EH (cell line): ENCODE results near the gene CRACR2B.
A peak's percentile ranks its signal among the peaks of the same experiment; 100 is the strongest.

ENCODE experiments used
- DNase-seq: peaks from one replicate; pipeline ENCODE4 v3.0.0-alpha.2; 2015; ENCODE audit warnings: low read depth

Gene CRACR2B

DNA sequence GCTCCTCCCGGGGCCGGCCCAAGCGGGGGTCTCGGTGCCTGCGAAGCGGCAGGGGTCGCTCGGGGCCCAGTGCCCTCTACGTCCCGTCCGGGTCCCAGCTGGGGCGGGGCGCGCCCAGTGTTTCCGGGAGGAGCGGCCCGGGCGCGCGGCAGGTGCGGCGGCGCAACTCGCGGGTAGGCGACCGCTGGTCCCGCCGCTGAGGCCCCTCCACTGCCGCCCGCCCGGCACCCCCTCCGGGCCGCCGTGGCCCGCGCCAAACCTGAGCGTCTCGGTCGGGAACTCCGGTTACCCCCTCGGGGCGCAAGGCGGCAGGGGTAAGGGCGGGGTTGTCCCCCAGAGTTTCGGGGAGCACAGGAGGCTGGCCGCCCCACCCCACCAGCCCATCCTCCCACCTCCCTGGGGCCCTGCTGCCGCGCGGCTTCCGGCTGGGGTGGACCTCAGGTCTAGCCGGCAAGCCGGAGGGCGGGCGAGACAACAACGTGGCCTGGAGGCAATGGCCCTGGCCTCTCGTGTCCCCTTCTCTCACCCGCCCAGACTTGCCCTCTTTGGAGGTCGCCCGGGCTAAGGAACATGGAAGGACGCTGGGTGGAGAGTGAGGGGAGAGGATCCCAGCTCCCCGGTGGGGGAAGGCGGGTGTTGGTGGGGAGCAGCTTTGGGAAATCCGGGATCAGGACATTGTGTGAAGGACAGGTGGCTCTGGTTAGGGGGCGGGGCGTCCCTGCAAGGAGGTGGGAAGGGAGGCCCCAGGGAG lies 398 bp upstream of the CRACR2B start:
- no peak for DNase-seq

DNA sequence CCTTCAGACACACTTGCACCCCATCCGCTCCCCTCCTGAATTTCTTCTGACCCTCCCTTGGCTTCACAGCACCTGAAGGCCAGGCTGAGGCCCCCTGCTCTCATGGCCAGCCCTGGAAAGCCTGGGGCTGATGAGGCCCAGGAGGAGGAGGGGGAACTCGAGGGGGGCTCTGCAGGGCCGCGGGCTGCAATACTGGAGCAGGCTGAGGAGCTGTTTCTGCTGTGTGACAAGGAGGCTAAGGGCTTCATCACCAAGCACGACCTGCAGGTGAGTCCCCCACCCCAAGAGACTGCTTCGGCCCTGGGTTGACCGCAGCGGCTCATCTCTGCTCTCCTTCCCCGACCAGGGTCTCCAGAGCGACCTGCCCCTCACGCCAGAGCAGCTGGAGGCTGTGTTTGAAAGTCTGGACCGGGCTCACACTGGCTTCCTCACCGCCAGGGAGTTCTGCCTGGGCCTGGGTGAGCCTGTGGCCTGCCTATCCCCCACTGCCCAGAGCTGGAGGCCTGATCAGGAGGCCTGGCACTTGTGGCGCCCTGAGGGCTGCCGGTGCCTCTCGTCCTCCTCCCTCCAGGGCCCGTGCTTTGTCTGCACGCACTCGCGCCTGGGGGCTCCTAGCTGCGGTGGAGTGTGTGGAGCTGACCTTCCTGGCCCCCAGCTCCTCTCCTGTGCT lies 922 bp downstream of the CRACR2B start:
- DNase-seq = no peak

DNA sequence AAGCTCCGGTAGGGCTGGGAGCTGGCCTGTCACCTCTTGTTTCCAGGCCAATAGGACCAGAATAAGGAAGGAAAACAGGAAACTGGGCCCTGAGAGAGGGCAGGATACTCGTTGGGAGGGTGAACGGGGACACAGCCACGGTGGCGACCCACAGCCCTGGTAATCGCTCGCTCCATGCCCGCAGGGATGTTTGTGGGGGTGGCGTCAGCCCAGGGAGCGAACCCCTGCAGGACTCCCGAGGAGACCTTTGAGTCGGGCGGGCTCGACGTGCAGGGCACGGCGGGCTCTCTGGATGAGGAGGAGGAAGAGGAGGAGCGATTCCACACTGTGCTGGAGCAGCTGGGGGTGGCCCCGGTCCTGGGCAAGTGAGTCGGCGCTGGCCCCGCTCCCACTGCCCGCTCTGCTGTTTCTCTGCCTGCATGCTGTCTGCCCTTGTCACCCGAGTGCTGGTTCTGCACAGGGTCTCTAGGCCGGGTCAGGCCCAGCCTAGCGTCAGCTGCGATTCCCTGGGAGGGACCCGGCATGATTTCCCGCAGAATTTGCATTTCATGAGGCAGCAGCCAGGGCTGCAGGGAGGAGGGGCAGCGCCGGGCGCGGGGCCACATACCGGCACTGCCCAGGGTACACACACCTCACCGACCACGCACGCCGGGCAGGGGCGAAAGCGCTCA lies 1.6 kb downstream of the CRACR2B start:
- DNase-seq = no peak

DNA sequence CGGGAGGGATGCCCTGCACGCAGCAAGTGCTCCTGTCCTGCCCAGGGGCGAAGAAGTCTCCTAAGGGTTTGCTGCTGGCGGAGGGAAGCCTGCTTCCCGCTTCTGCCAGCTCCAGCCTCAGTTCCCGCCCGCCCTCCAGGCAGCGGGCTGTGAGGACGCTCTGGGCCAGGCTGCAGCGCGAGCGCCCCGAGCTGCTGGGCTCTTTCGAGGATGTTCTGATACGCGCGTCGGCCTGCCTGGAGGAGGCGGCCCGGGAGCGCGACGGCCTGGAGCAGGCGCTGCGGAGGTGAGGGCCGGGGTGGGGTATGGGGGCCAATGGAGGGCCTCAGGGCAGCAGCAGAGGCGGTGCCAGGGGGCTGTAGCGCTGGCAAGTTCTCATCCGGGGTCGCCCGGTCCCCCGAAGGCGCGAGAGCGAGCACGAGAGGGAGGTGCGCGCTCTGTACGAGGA lies 2.2 kb downstream of the CRACR2B start:
- no peak for DNase-seq

DNA sequence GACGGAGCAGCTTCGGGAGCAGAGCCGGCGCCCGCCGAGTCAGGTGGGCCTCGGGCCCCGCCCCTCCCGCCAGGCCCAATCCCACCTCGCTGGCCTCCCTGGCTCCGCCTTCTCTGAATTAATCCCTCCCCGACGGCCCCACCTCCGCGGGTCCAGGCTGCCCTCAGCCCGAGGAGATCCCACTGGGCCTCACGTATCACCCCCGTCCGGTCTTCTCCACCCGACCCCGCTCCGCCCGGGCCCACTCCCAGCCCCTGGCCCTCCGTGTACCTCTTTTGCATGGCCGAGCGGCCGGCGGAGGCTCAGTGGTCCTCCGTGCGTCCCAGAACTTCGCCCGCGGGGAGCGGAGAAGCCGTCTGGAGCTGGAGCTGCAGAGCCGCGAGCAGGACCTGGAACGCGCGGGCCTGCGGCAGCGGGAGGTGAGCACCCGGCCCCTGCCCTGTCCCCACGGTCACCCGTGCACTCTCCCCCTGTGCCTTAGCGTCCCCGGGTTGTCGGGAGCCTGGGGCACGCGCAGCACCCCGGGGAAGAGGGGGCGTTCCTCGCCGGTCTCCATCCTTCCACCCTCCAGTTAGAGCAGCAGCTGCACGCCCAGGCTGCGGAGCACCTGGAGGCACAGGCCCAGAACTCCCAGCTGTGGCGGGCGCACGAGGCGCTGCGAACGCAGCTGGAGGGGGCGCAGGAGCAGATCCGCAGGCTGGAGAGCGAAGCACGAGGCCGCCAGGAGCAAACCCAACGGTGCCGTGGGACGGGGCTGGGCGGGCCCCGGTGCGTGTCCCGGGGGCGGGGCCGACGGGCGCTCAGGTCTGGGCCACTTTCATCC lies 2.8 kb downstream of the CRACR2B start:
- DNase-seq = peak; percentile 74

DNA sequence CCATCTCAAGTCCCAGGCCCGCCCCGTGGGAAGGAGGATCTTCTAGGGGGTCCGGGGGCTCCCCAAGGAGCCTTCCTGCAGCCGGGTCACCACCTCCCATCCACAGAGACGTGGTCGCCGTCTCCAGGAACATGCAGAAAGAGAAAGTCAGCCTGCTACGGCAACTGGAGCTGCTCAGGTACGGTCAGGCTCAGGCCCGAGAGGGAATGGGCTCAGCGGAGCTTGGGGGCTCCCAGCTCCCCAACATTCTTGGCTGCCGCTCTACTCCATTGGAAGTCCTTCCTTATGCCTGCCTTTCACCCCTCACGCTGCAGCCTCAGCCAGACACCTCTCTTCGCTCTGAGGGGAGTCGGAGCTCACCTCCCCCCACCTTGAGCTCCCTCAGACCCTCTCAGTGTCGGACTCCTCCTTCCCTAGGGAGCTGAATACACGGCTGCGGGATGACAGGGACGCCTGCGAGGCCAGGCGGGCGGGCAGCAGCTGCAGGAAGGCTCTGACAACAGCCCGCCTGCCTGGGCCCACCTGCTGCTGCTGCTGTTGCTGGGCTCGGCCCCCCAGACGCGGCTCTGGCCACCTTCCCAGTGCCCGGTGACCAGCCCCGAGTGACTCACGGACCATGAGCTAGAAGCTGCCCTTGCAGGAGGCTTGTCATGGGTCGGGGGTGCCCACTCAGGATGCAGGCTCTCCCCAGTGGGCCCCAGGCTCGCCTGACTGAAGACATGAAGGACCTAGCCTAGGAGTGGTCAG lies 3.6 kb downstream of the CRACR2B start:
- peak; percentile 63 for DNase-seq

DNA sequence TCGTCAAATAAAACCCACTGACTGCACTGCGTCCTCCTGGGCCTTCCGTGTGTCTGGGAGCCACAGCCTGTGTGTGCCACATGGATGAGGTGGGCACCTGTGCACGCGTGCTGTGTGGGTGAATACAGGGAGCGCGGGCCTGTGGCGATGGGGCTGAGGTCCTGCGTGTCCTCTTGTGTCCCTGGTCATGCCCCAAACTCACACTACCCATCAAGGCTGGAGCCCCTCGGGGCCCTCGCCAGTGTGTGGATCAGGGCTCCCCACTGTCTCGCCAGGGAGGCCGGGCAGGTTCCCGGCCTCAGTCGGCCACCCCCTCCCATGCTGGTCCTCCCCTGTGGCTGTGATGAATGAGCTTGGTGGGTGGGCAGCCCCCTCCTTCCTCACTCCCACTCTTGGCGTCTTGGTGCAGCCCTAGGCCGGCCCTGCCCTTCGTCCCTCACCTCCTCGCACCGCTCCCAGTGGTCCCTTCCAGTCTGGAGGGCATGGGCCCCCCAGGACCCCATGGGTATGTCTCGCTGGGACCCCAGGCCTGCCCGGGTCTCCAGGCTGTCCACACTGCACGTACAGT lies 4.3 kb downstream of the CRACR2B start:
- no peak for DNase-seq

DNA sequence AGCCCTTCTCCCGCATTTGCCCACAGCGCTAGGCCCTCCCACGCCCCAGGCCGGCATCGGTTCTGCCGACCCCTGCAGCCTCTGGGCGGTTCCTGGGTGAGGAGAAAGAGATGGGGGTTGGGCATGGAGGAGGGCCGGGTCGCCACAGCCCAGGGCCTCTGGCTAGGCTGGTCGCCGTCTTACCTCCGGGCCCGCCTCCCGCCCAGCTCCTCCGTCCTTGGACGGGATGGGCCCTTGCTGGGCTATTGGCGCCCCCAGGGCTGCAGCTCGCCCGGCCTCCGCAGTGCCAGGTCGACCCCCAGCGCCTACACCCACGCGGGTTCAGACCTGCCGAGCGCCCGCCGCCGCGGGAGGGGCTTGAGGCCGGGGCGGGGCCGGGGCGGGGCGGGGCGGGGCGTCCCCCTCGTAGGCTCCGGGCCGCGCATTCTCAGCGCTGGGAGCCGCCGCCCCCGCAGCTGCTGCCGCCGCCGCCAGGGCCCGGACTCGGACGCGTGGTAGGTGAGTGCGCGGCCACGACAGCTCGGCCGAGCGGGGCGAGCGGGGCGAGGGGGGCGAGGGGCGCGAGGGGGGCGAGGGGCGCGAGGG lies 4.9 kb downstream of the CRACR2B start, which contains the start of gene CD151:
TSS of gene CD151 (plus strand) at position 424 of the 585 bp plus-strand sequence. CDS start 3,118 bp downstream, outside the sequence.
- peak; percentile 67 for DNase-seq

DNA sequence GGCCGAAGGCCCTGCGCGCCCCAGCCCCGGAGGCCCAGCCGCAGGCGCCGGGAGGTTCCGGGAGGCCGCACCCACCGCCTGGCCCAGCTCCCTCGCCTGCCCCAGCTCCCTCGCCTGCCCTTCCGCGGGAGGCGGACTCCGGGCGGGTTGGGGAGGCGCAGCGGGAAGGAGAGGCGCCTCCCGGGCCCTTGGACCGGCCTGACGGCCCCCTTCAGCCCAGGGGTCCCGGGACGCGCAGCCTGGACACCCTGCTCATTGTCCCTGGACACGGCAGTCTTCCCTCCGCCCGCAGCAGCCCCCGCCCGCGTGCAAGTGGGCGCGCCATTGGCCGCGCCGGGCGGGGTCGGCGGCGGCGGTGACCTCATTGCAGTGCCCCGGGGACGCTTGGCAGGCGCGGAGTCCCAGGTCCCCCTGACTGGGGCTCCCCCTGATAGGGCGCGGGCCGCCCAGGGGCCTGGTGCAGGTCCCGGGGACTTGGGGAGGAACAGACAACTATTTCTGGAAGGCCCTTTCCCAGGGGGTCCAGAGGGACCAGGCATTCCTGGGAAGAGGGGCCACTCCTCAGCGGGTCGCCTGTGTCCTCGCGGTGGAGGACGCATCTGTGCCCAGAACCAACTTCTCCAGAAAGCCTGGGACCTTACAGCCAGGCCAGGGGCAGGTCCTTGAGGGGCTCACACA lies 5.5 kb downstream of the CRACR2B start:
- DNase-seq = peak; percentile 57

DNA sequence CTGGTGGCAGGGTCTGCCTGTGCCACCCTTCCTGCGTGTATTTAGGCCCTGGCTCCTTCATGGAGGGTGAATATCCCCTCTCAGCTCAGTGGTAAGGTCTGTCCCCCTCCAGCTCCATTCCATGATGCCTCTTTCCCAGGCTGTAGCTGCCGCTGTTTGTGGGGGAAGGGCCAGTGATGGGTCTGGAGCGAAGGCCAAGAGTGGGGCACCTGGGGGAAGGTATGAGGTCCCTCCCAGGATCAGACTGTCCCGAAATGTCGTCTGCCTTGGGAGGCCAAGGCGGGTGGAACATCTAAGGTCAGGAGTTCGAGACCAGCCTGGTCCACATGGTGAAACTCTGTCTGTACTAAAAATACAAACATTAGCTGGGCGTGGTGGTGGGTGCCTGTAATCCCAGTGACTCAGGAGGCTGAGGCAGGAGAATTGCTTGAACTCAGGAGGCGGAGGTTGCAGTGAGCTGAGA lies 6.2 kb downstream of the CRACR2B start:
- DNase-seq = peak; percentile 34

DNA sequence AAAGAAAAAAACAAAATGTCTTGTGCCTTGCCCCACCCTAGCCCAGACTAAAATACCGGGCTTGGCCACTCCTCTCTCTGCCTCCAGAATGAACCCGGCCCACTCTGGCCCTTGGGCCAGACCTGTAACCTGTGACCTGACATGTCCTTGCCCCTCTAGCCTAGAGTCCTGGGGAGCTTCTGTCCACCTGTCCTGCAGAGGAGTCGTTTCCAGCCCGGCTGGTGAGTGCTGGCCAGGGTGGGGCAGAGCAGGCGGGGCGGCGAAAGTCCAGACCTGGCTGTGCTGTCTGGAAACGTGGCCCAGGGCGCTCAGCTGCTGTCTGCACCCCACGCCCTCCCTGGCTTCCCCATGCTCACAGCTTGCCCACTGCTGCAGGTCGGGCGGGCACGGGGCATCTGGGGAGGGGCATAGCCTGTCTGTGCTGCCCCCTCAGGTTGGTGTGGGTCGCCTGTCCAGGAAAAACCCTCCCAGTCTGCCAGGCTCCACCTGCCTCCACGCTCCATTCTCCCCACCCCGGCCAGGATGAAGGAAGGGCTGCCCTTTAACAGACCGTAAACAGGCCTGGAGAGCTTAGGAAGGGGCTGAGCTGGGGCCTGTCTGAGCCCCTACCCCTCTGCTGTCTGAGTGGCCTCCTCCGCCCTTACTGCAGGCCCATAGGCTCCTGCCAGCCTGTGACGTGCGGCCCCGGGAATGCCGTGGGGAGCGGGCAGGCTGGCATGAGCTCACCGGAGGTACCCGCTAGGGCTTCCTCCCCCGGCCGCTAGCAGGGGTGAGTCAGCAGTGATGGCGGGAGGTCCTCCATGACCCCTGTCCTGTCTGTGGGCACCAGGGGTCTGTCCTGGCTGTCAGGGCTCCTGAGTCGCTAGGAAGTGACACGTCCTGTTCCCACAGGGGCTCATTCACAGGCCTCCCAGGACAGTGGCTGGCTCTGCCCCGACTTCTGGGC lies 6.9 kb downstream of the CRACR2B start:
- peak; percentile 87 for DNase-seq

DNA sequence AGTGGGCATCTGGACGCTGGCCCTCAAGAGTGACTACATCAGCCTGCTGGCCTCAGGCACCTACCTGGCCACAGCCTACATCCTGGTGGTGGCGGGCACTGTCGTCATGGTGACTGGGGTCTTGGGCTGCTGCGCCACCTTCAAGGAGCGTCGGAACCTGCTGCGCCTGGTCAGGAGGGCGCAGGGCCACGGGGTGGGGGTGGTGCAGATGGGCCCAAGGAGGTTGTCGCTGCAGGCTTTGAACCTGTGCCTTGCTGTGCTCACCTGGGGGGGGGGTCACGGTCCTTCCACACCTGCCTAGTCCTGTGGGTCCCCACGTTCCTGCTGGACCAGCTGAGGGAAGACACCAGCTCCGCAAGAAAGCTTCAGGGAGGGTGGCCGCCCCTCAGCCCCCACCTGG lies 8.6 kb downstream of the CRACR2B start:
- no peak for DNase-seq

DNA sequence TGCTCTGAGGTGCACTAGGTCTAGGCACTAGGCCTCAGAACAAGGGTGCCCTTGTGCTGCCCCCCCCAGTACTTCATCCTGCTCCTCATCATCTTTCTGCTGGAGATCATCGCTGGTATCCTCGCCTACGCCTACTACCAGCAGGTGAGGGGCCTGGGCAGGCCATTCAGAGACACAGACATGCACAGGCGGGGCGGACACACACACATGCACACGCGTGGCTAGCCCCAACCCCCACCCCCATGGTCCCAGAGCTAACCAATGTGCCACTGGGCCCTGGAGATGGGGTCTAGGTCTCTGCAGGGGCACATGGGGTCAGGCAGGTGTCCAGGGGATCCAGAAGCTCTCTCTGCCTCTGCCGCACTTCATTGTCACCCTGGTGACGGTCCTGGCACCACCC lies 9.0 kb downstream of the CRACR2B start:
- DNase-seq = no peak

DNA sequence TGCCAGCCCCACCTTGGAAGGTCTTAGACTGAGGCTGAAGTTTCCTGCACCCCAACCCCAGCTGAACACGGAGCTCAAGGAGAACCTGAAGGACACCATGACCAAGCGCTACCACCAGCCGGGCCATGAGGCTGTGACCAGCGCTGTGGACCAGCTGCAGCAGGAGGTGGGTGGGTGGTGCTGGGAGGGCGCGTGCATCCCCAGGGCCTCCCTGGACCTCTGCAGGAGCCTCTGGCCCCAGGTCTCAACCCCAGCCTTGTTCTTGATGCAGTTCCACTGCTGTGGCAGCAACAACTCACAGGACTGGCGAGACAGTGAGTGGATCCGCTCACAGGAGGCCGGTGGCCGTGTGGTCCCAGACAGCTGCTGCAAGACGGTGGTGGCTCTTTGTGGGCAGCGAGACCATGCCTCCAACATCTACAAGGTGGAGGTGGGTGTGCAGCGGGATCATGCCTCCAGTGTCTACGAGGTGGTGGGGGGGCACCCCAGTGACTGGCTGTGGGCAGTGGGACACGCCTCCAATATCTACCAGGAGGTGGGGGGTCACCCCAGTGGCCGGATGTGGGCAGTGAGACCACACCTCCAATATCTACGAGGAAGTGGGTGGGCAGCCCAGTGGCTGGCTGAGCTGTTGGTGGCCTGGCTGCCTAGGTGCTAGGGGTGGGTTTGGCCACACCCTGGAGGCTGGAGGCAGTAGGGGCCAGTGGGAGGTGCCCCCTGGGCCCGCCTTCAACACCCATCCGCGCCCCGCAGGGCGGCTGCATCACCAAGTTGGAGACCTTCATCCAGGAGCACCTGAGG lies 9.7 kb downstream of the CRACR2B start:
- no peak for DNase-seq

DNA sequence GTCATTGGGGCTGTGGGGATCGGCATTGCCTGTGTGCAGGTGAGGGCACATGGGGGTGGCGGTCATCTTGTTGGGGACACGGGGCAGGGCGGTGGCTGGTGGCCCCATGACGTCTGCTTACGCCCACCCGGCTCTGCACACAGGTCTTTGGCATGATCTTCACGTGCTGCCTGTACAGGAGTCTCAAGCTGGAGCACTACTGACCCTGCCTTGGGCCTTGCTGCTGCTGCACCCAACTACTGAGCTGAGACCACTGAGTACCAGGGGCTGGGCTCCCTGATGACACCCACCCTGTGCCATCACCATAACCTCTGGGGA lies 10.2 kb downstream of the CRACR2B start:
- DNase-seq = no peak

DNA sequence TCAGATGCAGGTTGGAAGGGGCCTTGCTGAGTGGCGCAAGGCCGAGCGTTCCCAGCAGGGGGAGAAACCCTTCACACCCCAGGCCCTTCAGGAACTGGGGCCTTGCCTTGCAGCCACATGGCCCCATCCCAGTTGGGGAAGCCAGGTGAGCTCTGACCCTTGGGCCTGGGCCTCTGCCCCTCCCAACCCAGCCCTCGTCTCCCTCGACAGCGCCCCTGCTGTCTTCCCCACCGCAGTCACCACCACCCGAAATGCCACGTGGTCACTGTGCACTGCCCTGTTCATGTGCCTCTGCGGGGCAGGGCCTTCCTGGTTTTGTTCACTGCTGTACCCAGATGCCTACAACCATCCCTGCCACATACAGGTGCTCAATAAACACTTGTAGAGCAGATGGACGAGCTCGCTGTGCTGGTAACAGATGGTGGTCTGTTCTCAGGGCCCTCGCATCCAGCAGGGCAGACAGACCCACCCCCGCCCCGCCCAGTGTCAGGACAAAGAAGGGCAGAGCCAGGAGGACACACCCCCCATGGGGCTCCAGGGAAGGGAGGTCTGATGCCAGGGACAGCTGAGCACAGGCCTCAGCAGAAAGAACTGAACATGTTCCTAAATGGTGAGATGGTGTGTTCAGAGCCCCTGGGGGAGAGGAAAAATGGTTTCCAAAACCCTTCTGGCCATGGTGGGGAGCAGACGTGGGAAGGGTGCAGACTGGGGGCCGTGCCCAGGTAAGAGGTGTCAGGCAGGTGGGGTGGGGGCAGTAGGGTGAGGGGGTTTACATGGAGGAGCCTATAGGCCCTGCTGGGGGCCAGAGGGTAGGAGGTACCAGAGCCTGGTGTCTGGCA lies 10.9 kb downstream of the CRACR2B start:
- DNase-seq = peak; percentile 40

DNA sequence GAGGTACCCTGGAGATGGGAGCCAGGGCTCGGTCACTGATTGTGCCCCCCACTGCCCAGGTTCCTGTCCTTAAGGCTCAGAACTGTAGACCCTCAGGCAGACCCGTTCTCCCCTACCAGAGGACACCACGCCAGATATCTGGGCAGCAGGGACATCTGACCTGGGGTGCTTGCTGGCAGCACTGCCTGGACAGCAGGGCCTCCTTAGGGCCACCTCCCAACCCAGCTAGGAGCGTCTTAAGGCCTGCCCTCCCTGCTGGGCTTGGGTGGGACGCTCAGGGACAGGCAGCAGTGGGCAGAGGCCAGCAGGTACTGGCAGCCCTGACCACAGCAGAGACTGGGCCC lies 11.5 kb downstream of the CRACR2B start:
- no peak for DNase-seq
